H9 (cell line): ENCODE results near the gene CNDP1. TPM values are rescaled to one million over a fixed set of nuclear protein-coding genes. Genes with fewer than 3 reads are reported as not detected.

Experiments used
- DNase-seq: peaks from one replicate; pipeline ENCODE4 v3.0.0-alpha.2; 2017
- H2AFZ ChIP-seq: one replicate; pipeline ENCODE4 v1.6.1; 2013; ENCODE audit warnings: mild to moderate bottlenecking, low read length, control low read depth, moderate library complexity
- H2AK5ac ChIP-seq: 2 replicates; pipeline ENCODE4 v1.6.1; 2013; ENCODE audit warnings: low read length, control low read depth, mixed read lengths; ENCODE audit not compliant: insufficient read length
- H2BK120ac ChIP-seq: one replicate; pipeline ENCODE4 v1.6.1; 2013; ENCODE audit warnings: low read depth, mild to moderate bottlenecking, low read length, control low read depth, inconsistent platforms; ENCODE audit not compliant: poor library complexity, severe bottlenecking
- H2BK12ac ChIP-seq: 2 replicates; pipeline ENCODE4 v1.6.1; 2013; ENCODE audit warnings: low read length, control low read depth, mixed read lengths, low read depth; ENCODE audit not compliant: insufficient read length
- H2BK15ac ChIP-seq: 2 replicates; pipeline ENCODE4 v1.6.1; 2013; ENCODE audit warnings: low read depth, low read length, control low read depth
- H2BK20ac ChIP-seq: one replicate; pipeline ENCODE4 v1.6.1; 2013; ENCODE audit warnings: low read depth, mild to moderate bottlenecking, low read length, control low read depth, inconsistent platforms; ENCODE audit not compliant: poor library complexity, severe bottlenecking
- H2BK5ac ChIP-seq: 2 replicates; pipeline ENCODE4 v1.6.1; 2013; ENCODE audit warnings: low read length, control low read depth, mixed read lengths; ENCODE audit not compliant: insufficient read length
- H3K14ac ChIP-seq: 2 replicates; pipeline ENCODE4 v1.6.1; 2013; ENCODE audit warnings: low read length, control low read depth; ENCODE audit not compliant: insufficient read depth
- H3K18ac ChIP-seq: 2 replicates; pipeline ENCODE4 v1.6.1; 2013; ENCODE audit warnings: low read depth, mild to moderate bottlenecking, mixed read lengths, low read length, control low read depth; ENCODE audit not compliant: insufficient read length
- H3K23ac ChIP-seq: 2 replicates; pipeline ENCODE4 v1.6.1; 2013; ENCODE audit warnings: low read length, control low read depth, mixed read lengths, low read depth; ENCODE audit not compliant: insufficient read length
- H3K23me2 ChIP-seq: 2 replicates; pipeline ENCODE4 v1.6.1; 2013; ENCODE audit warnings: low read depth, mild to moderate bottlenecking, mixed read lengths, low read length, control low read depth; ENCODE audit not compliant: insufficient read length, poor library complexity, severe bottlenecking
- H3K27ac ChIP-seq: 2 replicates; pipeline ENCODE4 v1.5.1; 2013; ENCODE audit warnings: low read length, control low read depth, mixed read lengths, low read depth; ENCODE audit not compliant: insufficient read length
- H3K27me3 ChIP-seq: 2 replicates; pipeline ENCODE4 v1.6.1; 2013; ENCODE audit warnings: low read length, control low read depth, inconsistent platforms; ENCODE audit not compliant: insufficient read depth
- H3K4ac ChIP-seq: 2 replicates; pipeline ENCODE4 v1.6.1; 2013; ENCODE audit warnings: low read depth, mild to moderate bottlenecking, control low read depth, inconsistent platforms, low read length, moderate library complexity
- H3K4me1 ChIP-seq: 2 replicates; pipeline ENCODE4 v1.6.1; 2013; ENCODE audit warnings: low read length, control low read depth, inconsistent platforms; ENCODE audit not compliant: insufficient read depth
- H3K4me2 ChIP-seq: 2 replicates; pipeline ENCODE4 v1.6.1; 2013; ENCODE audit warnings: low read length, control low read depth, mixed read lengths; ENCODE audit not compliant: insufficient read length, insufficient read depth
- H3K56ac ChIP-seq: 2 replicates; pipeline ENCODE4 v1.6.1; 2013; ENCODE audit warnings: low read depth, mild to moderate bottlenecking, mixed read lengths, low read length, control low read depth; ENCODE audit not compliant: insufficient read length
- H3K79me1 ChIP-seq: 2 replicates; pipeline ENCODE4 v1.6.1; 2013; ENCODE audit warnings: low read depth, mild to moderate bottlenecking, moderate library complexity, low read length, control low read depth, inconsistent platforms; ENCODE audit not compliant: insufficient read depth, poor library complexity, severe bottlenecking
- H3K79me2 ChIP-seq: 2 replicates; pipeline ENCODE4 v1.6.1; 2013; ENCODE audit warnings: low read length, control low read depth, inconsistent platforms; ENCODE audit not compliant: insufficient read depth
- H3K9ac ChIP-seq: 2 replicates; pipeline ENCODE4 v1.6.1; 2013; ENCODE audit warnings: low read length, control low read depth, mixed read lengths; ENCODE audit not compliant: insufficient read length; ENCODE audit errors: extremely low read depth
- H3K9me3 ChIP-seq: one replicate; pipeline ENCODE4 v1.6.1; 2013; ENCODE audit warnings: low read depth, low read length, inconsistent platforms; ENCODE audit not compliant: control insufficient read depth
- H3T11ph ChIP-seq: one replicate; pipeline ENCODE4 v1.6.1; 2013; ENCODE audit warnings: mild to moderate bottlenecking, low read length, control low read depth, inconsistent platforms
- H4K20me1 ChIP-seq: one replicate; pipeline ENCODE4 v1.6.1; 2013; ENCODE audit not compliant: control insufficient read depth, insufficient read length, insufficient read depth
- H4K5ac ChIP-seq: 2 replicates; pipeline ENCODE4 v1.6.1; 2013; ENCODE audit warnings: low read depth, mild to moderate bottlenecking, mixed read lengths, low read length, control low read depth; ENCODE audit not compliant: insufficient read length
- H4K8ac ChIP-seq: replicated peaks from 2 replicates; pipeline ENCODE4 v1.6.1; 2013; ENCODE audit warnings: low read length, control low read depth, mixed read lengths, low read depth; ENCODE audit not compliant: insufficient read length
- H4K91ac ChIP-seq: 2 replicates; pipeline ENCODE4 v1.6.1; 2013; ENCODE audit warnings: low read depth, mild to moderate bottlenecking, moderate library complexity, mixed read lengths, low read length, control low read depth; ENCODE audit not compliant: insufficient read length
- H3K27ac Mint-ChIP-seq, 3 experiments: 2 replicates in 2 of 3; 3 replicates in 1 of 3; pipeline ENCODE4 v1.8.0; 2020 to 2021; ENCODE audit warnings: mixed read lengths in 3 of 3, mild to moderate bottlenecking in 1 of 3, moderate library complexity in 1 of 3
- H3K27me3 Mint-ChIP-seq: 2 replicates; pipeline ENCODE4 v1.8.0; 2021; ENCODE audit warnings: low read depth, mild to moderate bottlenecking, moderate library complexity, mixed read lengths
- H3K36me3 Mint-ChIP-seq, 3 experiments: 2 replicates in 2 of 3; 3 replicates in 1 of 3; pipeline ENCODE4 v1.8.0; 2020 to 2021; ENCODE audit warnings: low read depth in 3 of 3, mixed read lengths in 3 of 3; ENCODE audit not compliant: insufficient read depth in 1 of 3
- H3K4me1 Mint-ChIP-seq, 2 experiments: 2 replicates each; pipeline ENCODE4 v1.8.0; 2020; ENCODE audit warnings: mixed read lengths in 2 of 2
- H3K4me3 Mint-ChIP-seq, 2 experiments: 2 replicates in 1 of 2; 3 replicates in 1 of 2; pipeline ENCODE4 v1.8.0; 2020 to 2021; ENCODE audit warnings: mild to moderate bottlenecking in 2 of 2, mixed read lengths in 2 of 2, moderate library complexity in 1 of 2
- H3K9me3 Mint-ChIP-seq, 2 experiments: 2 replicates in 1 of 2; 3 replicates in 1 of 2; pipeline ENCODE4 v1.8.0; 2020; ENCODE audit warnings: mild to moderate bottlenecking in 2 of 2, mixed read lengths in 2 of 2, moderate library complexity in 1 of 2
- WGBS: extraction: QIAGEN DNeasy Blood & Tissue Kit; methylation state at CpG from one replicate; pipeline ENCODE4 v1.1.7; 2013; ENCODE audit warnings: missing lambda C conversion rate, low lambda C conversion rate, mixed read lengths; ENCODE audit not compliant: insufficient read length; ENCODE audit errors: extremely low coverage; 5-methylcytosine and 5-hydroxymethylcytosine counted together
- total RNA-seq: library from RNA; stranded (reverse); gene quantifications from 2 replicates; pipeline ENCODE4 v1.2.1, GENCODE V29; 2021
- TF ChIP-seq, protein P1 (sequence below): fragments of 200-600 bp; sonication (generic); conservative IDR thresholded peaks from 3 replicates; pipeline ENCODE4 v1.8.0; 2021; ENCODE audit warnings: antibody characterized with exemption, mild to moderate bottlenecking

Gene CNDP1
- total RNA-seq, 1 experiment from 2014 or later = not detected

- 0 out of 2 replicates have a peak overlapping the region, but pooled peaks have one; percentile 10 for H3K14ac ChIP-seq
- no peaks in the 10 kb centered on the region for H3K79me1 ChIP-seq
- peak overlapping the region; percentile 10 for H3K4me2 ChIP-seq
- H2BK15ac ChIP-seq = no peak overlapping the region
- H2BK12ac ChIP-seq = peak overlapping the region; percentile 0
- H3K4ac ChIP-seq = no peak overlapping the region
- peak overlapping the region; percentile 20 for H3K56ac ChIP-seq
- H3K27ac Mint-ChIP-seq = no peak overlapping the region
- H3K27ac ChIP-seq = peak overlapping the region; percentile 7
- no peaks in the 10 kb centered on the region for H3K27me3 Mint-ChIP-seq
- no peaks in the 10 kb centered on the region for H4K20me1 ChIP-seq
- H3K23ac ChIP-seq = peak overlapping the region; percentile 26
- no peak overlapping the region for H3K9ac ChIP-seq
- H4K91ac ChIP-seq = peak overlapping the region; percentile 10
- 100% methylated on average over 1 of the region's 24 CpGs for WGBS
- H2BK5ac ChIP-seq = peak overlapping the region; percentile 62
- peak overlapping the region; percentile 98 for H4K8ac ChIP-seq
- H3K23me2 ChIP-seq = no peaks in the 10 kb centered on the region
- H2AK5ac ChIP-seq = peak overlapping the region; percentile 47
- no peaks in the 10 kb centered on the region for H3K9me3 Mint-ChIP-seq
- no peaks in the 10 kb centered on the region; the same call in 1 of the 2 replicates for H3K79me2 ChIP-seq
- no peaks in the 10 kb centered on the region for H3K27me3 ChIP-seq
- no peak overlapping the region for H2AFZ ChIP-seq
- H2BK20ac ChIP-seq = no peak overlapping the region
- H2BK120ac ChIP-seq = no peak overlapping the region
- no peak overlapping the region for H3K4me3 Mint-ChIP-seq
- DNase-seq = no peak
- H3K18ac ChIP-seq = peak overlapping the region; percentile 22
- no peak overlapping the region for H3T11ph ChIP-seq
- H3K4me1 ChIP-seq = peaks cover 5% of the 10 kb centered on the region; the same call in 1 of the 2 replicates
- no peaks in the 10 kb centered on the region for H3K36me3 Mint-ChIP-seq
- H3K4me1 Mint-ChIP-seq = peaks cover 0 to 4% of the 10 kb centered on the region in 2 experiments; a peak in 2 of 4 replicates
- TF ChIP-seq, protein P1, sequence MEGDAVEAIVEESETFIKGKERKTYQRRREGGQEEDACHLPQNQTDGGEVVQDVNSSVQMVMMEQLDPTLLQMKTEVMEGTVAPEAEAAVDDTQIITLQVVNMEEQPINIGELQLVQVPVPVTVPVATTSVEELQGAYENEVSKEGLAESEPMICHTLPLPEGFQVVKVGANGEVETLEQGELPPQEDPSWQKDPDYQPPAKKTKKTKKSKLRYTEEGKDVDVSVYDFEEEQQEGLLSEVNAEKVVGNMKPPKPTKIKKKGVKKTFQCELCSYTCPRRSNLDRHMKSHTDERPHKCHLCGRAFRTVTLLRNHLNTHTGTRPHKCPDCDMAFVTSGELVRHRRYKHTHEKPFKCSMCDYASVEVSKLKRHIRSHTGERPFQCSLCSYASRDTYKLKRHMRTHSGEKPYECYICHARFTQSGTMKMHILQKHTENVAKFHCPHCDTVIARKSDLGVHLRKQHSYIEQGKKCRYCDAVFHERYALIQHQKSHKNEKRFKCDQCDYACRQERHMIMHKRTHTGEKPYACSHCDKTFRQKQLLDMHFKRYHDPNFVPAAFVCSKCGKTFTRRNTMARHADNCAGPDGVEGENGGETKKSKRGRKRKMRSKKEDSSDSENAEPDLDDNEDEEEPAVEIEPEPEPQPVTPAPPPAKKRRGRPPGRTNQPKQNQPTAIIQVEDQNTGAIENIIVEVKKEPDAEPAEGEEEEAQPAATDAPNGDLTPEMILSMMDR = peak; percentile 65
- no peaks in the 10 kb centered on the region for H3K9me3 ChIP-seq
- peak overlapping the region; percentile 56 for H4K5ac ChIP-seq
Measured at GRCh38 chr18:74623047-74623816, 88.9 kb downstream of the CNDP1 start.
